EH (cell line): ENCODE results near the gene TIGD6.
"Not testable (repeated sequence)": the region's sequence is repeated elsewhere in the genome, so short reads cannot be mapped to it uniquely, and the experiment has no call there.

ENCODE experiments used
- DNase-seq: peaks from one replicate; pipeline ENCODE4 v3.0.0-alpha.2; 2015; ENCODE audit warnings: low read depth

TIGD6 gene

DNA sequence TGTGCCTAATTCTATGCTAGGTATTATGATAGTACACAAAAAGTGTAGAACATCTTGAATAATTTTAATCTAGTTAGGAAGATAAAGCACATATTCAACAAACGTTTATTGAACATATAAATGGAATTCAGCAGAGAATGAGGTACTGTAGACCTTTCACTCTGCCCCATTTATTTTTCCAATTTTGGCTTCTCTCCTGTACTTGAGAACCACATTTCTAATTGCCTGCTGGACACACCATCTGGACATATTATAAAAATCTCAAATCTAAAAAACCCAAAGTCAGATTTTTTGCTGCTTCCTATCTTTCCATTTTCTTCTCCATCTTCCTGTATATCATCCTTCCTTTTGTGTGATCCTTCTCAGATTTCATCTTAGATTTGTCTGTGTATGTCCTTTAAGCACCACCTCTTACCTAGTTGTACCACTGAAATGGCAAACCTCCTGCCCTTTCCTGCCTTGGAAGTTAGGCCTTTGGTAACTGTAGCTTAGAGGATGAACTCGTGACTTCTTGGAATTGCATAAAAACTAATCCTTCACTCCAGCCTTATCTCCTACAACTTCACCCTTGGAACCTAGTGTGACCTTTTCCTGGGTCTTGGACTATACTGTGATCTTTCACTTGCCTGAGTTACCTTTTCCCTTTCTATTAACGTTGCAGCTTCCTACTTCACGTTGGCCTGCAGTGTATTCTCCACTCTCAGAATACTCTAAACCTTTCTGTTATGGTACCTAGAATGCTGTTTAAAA lies 31.1 kb downstream of the TIGD6 start:
- DNase-seq, result no peak

DNA sequence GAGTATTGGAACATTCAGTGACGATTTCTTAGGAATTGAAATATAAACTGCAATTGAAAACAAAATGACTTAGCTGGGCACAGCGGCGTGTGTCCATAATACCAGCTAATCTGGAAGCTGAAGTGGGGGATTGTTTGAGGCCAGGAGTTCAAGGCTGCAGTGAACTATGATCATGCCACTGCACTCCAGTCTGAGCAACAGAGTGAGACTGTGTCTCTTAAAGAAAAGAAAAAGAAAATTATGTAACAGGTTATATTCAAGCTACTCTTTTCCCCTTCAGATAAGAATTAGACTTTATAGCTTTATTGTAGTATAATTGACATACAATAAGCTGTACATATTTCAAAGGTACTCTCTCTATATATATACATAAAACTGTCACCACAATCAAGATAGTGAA lies 33.5 kb downstream of the TIGD6 start:
- no peak for DNase-seq

DNA sequence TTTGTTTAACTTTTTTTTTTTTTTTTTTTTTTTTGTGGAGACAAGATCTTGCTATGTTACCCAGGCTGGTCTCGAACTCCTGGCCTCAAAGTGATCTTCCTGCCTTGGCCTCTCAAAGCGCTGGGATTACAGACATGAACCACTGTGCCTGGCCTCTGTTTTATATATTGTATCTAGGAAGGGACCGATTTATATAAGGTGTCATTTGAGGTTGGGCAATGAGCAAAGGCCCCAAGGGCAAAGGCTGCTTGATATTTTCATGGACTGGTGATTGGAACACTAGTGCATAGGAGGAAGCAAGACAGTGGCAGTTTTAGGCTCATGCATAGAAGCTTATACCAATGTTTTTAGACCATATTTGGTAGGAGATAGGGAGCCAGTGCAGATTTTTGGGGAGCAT lies 36.7 kb downstream of the TIGD6 start:
- DNase-seq, result no peak

DNA sequence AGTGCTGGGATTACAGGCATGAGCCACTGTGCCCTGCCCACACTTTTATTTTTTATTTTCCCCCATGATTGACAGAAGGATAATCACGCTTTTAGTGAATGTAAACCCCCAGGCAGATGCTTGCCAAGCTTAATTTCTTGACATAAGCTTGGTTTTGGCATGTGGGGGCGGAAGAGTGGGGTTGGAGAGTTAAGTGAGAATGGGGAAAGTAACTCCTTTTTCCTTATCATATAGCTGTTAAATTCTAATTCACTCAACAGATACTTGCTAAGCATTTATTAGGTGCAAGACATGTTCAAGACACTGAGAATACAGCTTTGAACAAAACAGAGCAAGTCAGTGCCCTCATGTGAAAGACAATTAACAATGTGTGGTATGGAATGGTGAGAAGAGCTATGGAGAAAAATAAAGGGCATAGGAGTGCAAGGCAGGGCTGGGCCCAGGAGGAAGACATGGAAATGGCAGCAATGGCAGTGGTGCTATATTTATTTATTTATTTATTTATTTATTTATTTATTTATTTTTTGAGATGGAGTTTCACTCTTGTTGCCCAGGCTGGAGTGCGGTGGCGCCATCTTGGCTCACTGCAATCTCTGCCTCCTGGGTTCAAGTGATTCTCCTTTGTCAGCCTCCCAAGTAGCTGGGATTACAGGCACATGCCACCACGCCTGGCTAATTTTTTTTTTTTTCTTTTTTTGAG lies 37.7 kb downstream of the TIGD6 start:
- DNase-seq, result no peak

DNA sequence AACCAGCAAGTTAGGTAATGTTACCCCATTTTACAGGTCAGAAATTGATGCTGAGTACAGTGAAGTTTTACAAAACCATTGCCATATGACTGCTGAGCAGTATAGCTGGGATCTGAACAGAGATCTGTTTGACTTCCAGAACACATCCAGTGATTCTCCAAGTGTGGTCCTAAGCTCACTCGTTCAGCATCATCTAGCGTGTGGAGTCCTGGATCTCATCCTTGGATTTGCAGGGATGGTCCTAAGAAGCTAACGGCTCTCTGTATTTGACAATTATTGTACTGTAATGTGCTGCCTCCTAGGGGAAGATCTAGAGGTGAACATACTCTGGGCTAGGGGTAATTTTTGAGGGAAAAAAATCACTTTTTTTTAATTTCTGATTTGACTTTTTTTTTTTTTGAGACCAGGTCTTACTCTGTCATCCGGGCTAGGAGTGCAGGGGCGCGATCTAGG lies 38.5 kb downstream of the TIGD6 start:
- DNase-seq, result peak; percentile 63

DNA sequence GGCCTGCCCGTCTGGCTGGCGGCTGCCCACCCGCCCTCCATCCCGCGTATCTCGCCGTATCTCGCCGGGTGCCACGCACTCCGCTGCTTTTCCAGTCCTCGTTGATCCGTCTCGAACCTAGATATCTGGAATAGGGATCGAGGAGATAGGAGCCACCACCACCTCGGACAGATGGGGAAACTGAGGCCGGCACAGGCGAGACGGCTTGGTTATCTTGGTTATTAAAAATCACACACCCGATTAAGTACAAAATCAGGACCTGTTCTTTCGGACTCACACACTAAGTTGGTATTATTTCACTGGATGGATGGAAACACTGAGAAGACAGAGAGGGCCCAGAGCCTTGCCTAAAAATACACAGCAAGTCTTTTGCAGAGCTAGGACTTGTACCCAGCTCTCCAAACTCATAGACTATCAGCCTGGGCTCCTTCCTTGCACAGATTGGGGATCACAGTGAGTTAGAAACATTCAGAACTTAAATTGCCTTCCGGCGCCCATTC lies 39.2 kb downstream of the TIGD6 start:
- no peak for DNase-seq

DNA sequence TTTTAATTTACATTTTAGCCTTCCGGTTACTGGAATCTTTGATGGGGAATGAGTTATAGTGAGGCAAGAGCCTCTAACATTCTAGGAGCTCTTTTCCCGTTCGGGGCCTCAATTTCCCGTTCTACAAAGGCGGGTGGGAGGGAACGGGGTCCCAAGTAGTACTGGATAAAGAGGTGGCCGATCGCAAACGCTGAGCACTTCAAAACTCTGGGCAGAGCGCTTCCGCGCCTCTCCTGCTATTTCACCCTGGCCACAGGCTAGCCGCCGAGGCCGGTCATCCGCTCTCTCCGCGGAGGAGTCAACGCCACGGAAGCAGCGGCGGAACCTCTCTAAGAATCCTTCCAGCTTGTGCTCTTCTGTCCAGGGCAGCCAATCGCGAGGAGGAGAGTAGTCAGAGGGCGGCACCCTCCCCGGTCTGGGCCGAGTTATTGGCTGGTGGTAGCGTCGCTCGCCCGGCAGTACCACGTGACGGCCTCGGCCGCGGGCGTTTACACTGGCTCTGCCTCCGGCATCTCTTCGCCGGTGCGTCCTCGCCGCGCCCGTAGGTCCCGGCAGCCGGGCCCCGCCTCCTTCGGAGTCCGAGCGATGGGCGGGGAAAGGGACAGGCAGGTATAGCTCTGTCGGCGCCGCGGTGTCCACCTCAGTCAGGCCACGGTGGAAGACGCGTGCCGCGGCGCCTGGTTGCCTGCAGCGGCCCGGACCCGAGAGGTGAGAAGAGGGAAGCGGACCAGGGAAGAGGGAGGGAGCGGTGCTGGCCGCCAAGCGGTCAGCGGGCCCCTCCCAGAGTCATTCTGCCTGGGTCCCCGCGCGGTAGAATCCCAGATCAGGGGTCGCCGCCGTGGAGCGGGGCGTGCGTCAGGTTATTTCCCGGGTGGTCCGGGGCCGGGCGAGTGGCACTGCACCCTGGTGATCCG lies 39.9 kb downstream of the TIGD6 start, which contains the start of gene SLC26A2:
SLC26A2 (plus strand) TSS at position 487 of the 914 bp plus-strand sequence. CDS start 16,895 bp downstream, outside the sequence.
- peak; percentile 98 for DNase-seq

DNA sequence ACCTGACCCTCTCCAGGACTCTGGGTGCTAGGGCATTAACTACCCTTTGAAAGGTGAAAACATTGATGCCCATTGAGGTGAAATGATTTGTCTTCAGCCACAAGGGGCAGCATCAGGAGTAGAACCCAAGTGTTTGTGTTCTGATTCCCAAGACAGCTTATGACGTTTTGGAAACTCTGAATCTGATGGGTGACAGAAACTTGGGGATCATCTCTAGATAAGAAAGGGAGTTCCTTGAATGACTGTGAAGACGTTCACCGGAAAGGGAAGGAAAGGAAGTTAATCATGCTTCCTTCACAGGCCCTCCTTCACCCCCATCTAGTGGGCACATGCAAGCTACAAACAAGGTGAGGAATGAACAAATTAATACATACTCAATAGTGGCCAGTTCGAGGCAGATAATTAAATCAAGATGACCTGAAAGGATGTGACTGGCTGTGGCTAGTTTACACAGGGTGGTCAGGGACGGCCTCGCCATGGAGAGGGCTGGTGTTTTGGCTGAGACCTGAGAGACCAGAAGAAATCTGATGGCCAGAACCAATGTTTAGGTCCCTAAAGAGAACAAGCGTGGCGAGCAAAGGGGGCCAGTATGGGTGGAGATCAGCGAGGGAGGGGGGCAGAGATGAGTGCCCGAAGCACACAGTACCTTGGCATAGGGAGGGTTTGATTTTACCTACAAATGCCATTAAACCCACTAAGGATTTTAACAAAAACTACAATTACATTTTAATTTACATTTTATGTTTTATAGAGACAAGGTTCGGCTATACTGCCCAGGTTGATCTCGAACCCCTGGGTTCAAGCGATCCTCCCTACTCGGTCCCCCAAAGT lies 40.8 kb downstream of the TIGD6 start:
- DNase-seq, result peak; percentile 57

DNA sequence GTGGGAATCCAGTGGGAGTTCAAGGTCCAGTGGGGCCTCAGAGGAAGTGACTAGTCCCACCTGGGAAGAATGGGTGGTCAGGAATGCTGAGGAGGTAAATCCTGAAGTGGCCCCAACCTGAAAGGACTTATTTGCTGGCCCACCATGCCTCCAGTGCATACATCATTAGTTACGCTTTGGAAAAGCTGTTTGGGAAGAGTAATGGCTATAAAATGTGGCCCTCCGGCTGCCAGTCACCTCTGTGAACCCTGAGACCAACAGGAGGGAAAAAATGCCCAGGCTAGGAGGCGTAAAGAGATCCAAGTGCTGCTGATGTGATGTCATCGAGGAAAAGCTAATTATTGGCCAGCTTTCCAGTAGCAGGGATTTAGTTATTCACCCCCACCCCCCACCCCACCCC lies 42.6 kb downstream of the TIGD6 start:
- peak; percentile 85 for DNase-seq

DNA sequence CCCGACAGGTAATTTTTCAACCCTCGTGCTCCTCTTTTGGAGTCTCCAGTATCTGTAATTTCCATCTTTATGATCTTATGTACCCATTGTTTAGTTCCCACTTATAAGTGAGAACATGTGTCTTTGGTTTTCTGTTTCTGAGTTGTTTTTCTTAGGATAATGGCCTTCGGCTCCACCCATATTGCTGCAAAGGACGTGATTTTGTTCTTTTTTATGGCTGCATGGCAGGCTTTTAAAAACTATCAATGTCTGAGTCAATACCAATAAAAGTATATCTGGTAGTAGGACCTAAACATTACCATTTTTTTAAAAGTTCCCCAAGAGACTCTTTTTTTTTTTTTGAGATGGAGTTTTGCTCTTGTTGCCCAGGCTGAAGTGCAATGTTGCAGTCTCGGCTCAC lies 43.8 kb downstream of the TIGD6 start:
- DNase-seq, result peak; percentile 80

DNA sequence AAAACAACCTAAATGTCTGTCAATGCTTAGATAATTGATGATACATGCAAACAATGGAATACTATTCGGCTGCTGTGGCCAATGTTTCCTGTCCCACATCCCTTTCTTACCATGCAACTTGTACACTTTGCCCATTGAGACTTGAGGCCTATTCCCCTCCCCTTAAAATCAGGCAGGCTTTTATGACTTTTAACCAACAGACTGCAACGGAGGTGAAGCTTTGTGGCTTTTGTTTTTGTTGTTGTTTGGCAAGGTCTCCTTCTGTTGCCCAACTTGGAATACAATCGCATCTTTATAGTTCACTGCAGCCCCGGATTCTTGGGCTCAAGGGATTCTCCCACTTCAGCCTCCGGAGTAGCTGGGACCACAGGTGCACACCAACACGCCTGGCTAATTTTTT lies 45.7 kb downstream of the TIGD6 start:
- DNase-seq, result no peak

DNA sequence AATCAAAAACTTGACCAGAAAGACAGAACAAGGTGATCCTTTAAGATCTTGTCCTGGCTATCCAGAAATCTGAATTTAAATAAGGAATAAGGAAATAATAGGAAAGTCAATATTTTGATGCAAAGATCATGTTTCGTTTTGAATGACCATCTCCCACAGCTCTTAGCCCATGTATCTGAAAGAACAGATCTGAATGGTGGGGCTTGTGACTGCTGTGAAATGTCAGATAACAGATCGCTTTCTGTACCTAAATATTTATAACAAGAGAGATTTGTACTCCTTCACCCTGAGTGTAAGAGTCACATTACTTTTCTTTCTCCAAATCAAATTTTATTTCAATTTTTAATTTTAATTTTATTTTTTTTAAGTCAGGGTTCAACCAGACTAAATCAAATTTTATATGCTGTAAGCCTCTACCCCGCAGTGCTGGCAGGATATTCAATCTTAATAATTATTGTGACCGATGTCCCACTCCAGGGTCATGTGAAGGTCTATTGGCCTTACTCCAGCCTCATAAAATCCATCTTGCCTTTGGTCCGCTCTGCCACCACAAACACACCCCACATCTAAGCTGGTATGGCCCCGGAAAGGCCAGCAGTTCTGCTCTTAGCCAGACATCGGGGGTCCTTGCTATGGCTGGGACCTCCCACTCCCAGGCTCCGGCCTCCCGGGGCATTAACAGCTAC lies 46.9 kb downstream of the TIGD6 start:
- DNase-seq, result no peak

DNA sequence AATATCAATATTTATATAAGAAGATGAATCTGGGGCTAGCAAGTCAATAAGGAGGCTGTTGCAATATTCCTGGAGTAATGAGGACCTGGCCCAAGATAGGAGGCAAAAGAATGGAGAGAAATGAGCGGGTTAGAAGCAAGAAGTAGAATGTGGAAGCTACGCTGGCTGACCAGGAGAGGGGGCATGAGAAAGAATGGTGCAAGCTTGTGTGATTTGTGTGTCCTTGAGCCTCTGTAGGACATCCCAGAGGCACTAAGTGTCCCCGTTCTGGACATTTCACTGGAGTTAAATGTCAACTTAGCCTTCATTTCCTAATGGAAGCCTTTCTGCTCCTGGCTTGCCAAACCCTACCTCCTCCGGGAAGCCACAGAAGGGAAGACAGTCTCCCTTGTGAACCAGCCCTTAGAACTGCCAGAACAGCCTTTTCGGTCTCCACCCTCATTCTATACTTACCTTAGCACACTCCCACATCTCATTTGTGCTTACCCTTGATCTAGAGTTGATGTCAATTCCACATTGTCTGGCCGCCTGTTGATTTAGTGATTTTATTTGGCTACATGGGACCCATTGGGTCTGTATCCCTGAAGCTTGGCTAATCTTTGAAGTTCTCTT lies 49.2 kb downstream of the TIGD6 start:
- DNase-seq, result no peak

DNA sequence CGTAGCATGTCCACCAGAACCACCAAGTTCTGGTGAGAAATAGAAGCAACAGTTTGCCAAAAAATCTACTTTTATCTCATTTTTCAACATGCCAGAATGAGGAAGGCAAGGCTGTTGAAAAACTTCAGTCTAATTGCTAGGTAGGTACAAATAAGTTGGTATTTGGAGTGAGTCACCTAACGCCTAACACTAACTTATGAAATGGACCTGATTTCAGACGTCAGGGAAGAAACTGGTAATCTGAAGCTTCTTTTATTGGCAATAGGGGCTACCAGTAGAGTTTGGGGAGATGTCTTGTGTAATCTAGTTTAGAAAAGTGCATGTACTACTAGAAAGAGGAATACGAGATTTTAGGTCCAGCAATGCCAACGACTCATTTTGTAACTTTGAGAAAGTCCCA lies 51.5 kb downstream of the TIGD6 start:
- no peak for DNase-seq

DNA sequence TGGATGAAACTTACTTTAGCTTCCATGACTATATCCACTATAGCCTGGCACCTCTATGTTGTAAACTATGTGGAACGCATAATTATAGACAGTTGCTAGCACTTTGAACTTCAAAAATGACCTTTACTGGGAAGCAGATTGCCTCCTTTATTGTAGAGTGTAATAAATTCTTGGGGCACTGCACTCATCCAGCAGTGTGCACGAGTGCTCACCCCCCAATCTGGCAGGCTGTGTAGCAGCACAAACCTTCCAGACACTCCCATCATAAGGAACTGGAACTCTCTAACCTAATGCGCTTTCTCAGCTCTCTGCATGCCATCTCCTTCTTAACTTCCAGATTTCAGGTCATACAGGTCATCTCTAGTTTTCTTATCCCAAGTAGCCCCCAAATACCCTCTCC lies 54.3 kb downstream of the TIGD6 start:
- no peak for DNase-seq

DNA sequence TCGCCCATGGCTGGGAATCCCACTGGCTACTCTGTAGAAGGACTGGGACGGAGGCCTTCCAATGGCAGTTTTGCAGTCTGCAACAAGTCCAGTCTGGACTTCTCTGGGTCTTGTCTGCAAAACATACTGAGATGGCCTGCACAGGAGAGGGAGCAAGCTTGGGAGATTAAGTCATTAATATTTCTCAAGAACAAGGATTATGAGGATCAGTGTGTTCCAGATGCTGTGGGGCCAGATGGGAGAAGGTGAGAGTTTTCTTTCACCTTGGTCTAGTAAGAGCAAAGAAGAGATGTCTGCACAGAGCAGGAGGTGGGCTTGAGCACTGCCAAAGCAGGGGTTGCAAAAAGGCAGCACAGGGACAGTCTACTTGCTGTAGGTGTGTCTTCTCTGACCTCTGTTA lies 55.8 kb downstream of the TIGD6 start, which contains the start of gene PDE6A:
PDE6A (minus strand) TSS at position 128 of the 400 bp plus-strand sequence; CDS start at position 8, 120 bp downstream.
- no peak for DNase-seq

DNA sequence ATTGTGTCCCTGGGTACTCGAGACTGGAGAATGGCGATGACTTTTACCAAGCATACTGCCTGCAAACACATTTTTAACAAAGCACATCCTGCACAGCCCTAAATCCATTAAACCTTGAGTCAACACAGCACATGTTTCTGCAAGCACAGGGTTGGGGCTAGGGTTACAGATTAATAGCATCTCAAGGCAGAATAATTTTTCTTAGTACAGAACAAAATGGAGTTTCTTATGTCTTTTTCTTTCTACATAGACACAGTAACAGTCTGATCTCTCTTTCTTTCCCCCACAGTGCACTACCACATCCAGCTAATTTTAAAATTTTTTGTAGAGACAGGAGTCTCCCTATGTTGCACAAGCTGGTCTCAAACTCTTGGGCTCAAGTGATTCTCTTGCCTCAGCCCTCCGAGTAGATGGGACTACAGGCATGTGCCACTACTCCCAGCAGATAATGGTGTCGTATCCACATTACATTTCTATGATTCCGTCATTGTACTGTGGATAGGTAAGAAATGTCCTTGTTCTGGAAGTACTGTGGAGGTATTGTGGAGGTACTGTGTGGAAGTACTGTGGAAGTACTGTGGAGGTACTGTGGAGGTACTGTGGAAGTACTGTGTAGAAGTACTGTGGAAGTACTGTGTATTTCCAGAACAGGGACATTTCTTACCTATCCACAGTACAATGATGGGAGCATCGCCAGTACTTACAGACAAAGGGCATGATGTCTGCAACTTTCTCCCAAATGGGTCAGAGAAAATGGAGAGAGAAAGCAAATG lies 57.1 kb downstream of the TIGD6 start:
- DNase-seq, result not testable (repeated sequence)
